DND-41 (cell line): ENCODE data around the gene STK24.
A peak's percentile ranks its signal among the peaks of the same experiment; 100 is the strongest.

Source experiments
- ATAC-seq: fragments of 200-7000 bp; cut with Tn5 transposase; 3 replicates; pipeline ENCODE4 v1.9.1; 2021; ENCODE audit warnings: low read depth; ENCODE audit not compliant: insufficient read depth
- DNase-seq: peaks from one replicate; pipeline ENCODE4 v3.0.0-alpha.2; 2020
- H2AFZ ChIP-seq: 2 replicates; pipeline ENCODE4 v1.6.0; 2012; ENCODE audit warnings: low read depth, low read length
- H3K27ac ChIP-seq: 2 replicates; pipeline ENCODE4 v1.5.1; 2012; ENCODE audit warnings: low read length, inconsistent platforms
- H3K27me3 ChIP-seq: fragments of 200-600 bp; sonication (generic); 2 replicates; pipeline ENCODE4 v1.6.0; 2012; ENCODE audit warnings: low read length, mild to moderate bottlenecking, inconsistent platforms; ENCODE audit not compliant: insufficient read depth, poor library complexity
- H3K36me3 ChIP-seq: 2 replicates; pipeline ENCODE4 v1.5.1; 2012; ENCODE audit warnings: low read length, inconsistent platforms; ENCODE audit not compliant: insufficient read depth
- H3K4me1 ChIP-seq: 2 replicates; pipeline ENCODE4 v1.5.1; 2012; ENCODE audit warnings: mild to moderate bottlenecking, low read length; ENCODE audit not compliant: insufficient read depth
- H3K4me2 ChIP-seq: 2 replicates; pipeline ENCODE4 v1.6.0; 2012; ENCODE audit warnings: mild to moderate bottlenecking, moderate library complexity, low read length, inconsistent platforms; ENCODE audit not compliant: insufficient read depth
- H3K4me3 ChIP-seq, 2 experiments: fragments of 200-600 bp in 1 of 2; shearing (Covaris generic) in 1 of 2; 2 replicates each; pipeline ENCODE4 v1.5.1; 2012 to 2016; ENCODE audit warnings: inconsistent platforms in 2 of 2, low read length in 2 of 2, mild to moderate bottlenecking in 2 of 2, low read depth in 1 of 2, moderate library complexity in 1 of 2
- H3K79me2 ChIP-seq: 2 replicates; pipeline ENCODE4 v1.6.0; 2012; ENCODE audit warnings: low read length, inconsistent platforms; ENCODE audit not compliant: insufficient read depth
- H3K9ac ChIP-seq: 2 replicates; pipeline ENCODE4 v1.6.0; 2012; ENCODE audit warnings: low read depth, mild to moderate bottlenecking, inconsistent platforms, low read length, moderate library complexity
- H3K9me3 ChIP-seq: 2 replicates; pipeline ENCODE4 v1.5.1; 2012; ENCODE audit warnings: low read length, moderate library complexity, mild to moderate bottlenecking, inconsistent platforms; ENCODE audit not compliant: insufficient read depth, severe bottlenecking
- H4K20me1 ChIP-seq: 2 replicates; pipeline ENCODE4 v1.6.0; 2012; ENCODE audit warnings: low read length; ENCODE audit not compliant: insufficient read depth
- EZH2 ChIP-seq: IDR thresholded peaks from 3 replicates; pipeline ENCODE4 v1.6.1; 2012; ENCODE audit warnings: borderline replicate concordance, low read depth, mild to moderate bottlenecking, moderate library complexity, low read length, inconsistent platforms; ENCODE audit not compliant: severe bottlenecking
- TF ChIP-seq, protein P1 (sequence below): IDR thresholded peaks from 2 replicates; pipeline ENCODE4 v1.5.1; 2012; ENCODE audit warnings: borderline replicate concordance, low read length, moderate library complexity, mild to moderate bottlenecking; ENCODE audit not compliant: poor library complexity, severe bottlenecking; ENCODE audit errors: extremely low read depth

The STK24 gene

DNA sequence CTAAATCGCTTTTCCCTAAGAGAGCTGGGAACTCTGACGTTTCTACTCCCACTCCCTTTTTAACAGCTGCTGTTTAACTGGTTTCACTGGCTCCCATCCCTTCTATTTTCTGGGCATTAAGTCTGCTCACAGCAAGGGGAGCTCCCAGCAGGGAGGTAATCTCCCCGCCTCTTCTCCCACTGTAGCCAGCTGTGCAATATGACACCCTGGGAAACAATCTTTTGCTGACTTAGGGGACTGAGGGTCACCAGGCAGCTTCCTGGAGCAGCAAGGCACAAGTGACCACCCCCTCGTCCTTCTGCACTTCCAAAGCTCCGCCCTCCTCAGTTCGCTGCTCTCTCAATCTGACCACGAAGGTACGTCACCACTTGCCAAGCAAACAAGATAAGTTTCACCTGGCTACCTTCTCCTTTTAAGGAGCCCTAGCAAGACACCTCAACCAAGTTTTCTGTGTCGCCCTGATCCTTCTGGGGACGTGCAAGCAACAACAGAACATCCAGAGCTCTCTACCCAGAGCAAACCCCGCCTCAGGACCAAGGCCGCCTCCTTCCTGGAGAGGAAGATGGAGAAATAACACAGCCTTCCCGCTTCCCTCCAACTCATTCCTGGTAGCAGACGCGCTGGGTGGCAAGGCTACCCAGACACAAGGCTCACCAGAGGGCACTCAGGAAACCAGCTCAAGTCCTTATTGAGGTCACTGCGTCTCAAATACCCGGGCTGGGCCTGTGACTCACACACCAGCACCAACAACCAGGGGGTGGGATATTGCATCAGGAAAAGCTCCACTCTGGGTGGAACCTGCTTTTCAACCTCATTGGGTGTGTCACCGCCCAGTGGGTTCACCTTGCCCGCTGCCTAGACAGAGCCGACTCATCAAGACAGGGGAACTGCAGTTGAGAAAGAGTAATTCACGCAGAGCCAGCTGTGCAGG lies 92.4 kb downstream of the STK24 start:
- Histone ChIP-seq H3K27me3 (no peaks in the 10 kb centered on the region), H3K4me3 (no peak overlapping the region), H3K9me3 (no peaks in the 10 kb centered on the region), H3K36me3 (peaks cover 29% of the 10 kb centered on the region), H3K9ac (no peak overlapping the region), H4K20me1 (peaks cover 83% of the 10 kb centered on the region), H3K27ac (no peak overlapping the region), H3K4me1 (no peaks in the 10 kb centered on the region), H3K4me2 (no peak overlapping the region), H3K79me2 (peaks cover 89% of the 10 kb centered on the region), H2AFZ (no peak overlapping the region)
- no peak for ATAC-seq
- DNase-seq, result no peak
- no peak for TF ChIP-seq EZH2

DNA sequence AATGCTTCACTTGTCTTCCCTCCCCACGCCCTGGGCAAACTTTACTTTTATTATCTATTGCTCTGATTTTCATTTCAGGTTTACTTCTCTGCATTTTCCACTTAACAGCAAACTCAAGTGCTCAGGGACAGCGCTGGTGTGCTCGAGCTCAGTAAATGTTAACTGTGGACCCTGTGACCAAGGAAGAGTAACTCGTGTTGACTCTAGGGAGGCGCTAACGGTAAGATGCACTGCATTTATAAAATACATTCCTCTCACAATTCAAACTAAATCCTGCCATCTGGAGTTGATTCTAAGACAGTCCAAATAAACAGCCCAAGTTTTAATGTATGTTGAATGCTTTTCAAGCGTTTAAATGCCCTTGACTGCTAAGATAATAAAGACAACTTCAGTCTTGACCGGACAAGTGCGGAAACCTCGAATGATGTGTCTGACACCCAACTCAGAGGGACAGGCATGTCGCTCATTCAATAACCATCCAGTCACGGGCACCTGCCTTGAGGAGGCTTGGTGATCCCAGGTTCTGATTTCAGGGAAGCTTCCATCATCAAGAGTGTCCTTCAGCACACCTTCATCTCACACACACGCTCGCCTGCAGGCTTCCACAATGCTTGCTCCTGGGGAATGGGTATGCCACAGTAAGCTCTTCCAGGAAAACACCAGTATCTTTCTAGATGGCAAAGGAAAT lies 93.2 kb downstream of the STK24 start:
- H3K27me3 ChIP-seq, result no peaks in the 10 kb centered on the region
- H3K9me3 ChIP-seq, result no peaks in the 10 kb centered on the region
- TF ChIP-seq, protein P1, sequence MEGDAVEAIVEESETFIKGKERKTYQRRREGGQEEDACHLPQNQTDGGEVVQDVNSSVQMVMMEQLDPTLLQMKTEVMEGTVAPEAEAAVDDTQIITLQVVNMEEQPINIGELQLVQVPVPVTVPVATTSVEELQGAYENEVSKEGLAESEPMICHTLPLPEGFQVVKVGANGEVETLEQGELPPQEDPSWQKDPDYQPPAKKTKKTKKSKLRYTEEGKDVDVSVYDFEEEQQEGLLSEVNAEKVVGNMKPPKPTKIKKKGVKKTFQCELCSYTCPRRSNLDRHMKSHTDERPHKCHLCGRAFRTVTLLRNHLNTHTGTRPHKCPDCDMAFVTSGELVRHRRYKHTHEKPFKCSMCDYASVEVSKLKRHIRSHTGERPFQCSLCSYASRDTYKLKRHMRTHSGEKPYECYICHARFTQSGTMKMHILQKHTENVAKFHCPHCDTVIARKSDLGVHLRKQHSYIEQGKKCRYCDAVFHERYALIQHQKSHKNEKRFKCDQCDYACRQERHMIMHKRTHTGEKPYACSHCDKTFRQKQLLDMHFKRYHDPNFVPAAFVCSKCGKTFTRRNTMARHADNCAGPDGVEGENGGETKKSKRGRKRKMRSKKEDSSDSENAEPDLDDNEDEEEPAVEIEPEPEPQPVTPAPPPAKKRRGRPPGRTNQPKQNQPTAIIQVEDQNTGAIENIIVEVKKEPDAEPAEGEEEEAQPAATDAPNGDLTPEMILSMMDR, result no peak
- no peak for TF ChIP-seq EZH2
- ATAC-seq, result no peak
- H3K9ac ChIP-seq, result no peak overlapping the region
- no peak overlapping the region for H3K27ac ChIP-seq
- H3K4me1 ChIP-seq, result peaks cover 3% of the 10 kb centered on the region; the same call in 1 of the 2 replicates
- H4K20me1 ChIP-seq, result peaks cover 81% of the 10 kb centered on the region
- H3K4me2 ChIP-seq, result no peak overlapping the region
- peaks cover 87% of the 10 kb centered on the region for H3K79me2 ChIP-seq
- H2AFZ ChIP-seq, result no peak overlapping the region
- peaks cover 24% of the 10 kb centered on the region for H3K36me3 ChIP-seq
- no peak overlapping the region for H3K4me3 ChIP-seq
- no peak for DNase-seq

DNA sequence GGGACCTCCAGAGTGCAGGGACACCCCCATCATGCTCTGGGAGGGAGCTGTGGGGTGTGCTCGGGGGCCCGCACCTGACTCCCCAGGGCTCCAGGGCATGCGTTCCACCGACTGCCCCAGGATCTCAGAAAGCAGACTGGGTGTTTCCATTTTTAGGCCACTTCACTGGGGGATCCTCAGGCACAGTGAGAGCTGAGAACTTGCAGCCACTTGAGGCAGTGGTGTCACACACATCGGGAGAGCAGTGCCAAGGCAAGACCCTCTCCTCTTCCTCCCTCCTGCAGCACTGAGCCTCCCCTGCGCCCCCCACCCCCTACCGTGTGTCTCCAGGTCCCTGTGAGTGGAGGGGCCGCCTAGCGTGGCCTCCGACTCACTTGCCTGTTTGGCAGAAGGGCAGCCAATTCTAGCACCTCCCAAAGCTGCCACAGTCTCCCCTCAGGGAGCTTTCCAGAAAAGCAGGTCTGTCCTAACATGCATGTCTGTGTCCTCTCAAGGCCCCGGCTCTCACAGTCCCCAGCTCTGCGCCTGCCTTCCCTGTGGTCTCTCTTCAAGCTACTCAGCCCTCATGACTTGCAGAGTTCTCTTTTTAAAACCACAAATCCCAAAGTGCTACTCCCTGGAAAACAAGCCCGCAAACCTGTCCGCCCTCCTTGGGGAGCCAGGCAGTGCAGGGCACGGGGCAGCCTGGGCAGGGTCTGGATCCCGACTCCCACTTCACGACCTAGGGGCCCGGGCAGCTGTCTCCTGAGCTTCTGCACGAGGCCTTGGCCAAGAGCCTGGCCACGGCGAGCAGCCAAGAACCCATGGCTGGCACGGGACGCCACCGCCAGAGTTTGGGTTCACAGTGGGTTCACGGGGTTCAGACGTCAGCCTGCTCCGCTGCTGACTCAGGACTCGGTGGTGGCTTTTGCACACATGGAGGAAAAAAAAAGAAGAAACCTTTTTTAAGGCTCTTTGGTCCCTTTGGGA lies 94.1 kb downstream of the STK24 start:
- H3K4me2 ChIP-seq, result no peak overlapping the region
- ATAC-seq (peak; percentile 54; the same call in 2 of the 3 replicates), DNase-seq (no peak)
- no peak overlapping the region for H2AFZ ChIP-seq
- no peaks in the 10 kb centered on the region for H3K27me3 ChIP-seq
- H4K20me1 ChIP-seq, result peaks cover 81% of the 10 kb centered on the region
- TF ChIP-seq, protein P1, result peak; percentile 41
- no peak for TF ChIP-seq EZH2
- H3K27ac ChIP-seq, result no peak overlapping the region
- H3K9ac ChIP-seq, result no peak overlapping the region
- no peak overlapping the region for H3K4me3 ChIP-seq
- H3K36me3 ChIP-seq, result peaks cover 24% of the 10 kb centered on the region
- H3K4me1 ChIP-seq, result peaks cover 13% of the 10 kb centered on the region
- peaks cover 86% of the 10 kb centered on the region for H3K79me2 ChIP-seq
- H3K9me3 ChIP-seq, result no peaks in the 10 kb centered on the region
